ENCODE results near the gene SUPT7L. TPM values are rescaled to one million over a fixed set of nuclear protein-coding genes. Genes with fewer than 3 reads are reported as not detected.

Gene SUPT7L
- total RNA-seq, 1 experiment from 2014 or later: 25.2 TPM

DNA sequence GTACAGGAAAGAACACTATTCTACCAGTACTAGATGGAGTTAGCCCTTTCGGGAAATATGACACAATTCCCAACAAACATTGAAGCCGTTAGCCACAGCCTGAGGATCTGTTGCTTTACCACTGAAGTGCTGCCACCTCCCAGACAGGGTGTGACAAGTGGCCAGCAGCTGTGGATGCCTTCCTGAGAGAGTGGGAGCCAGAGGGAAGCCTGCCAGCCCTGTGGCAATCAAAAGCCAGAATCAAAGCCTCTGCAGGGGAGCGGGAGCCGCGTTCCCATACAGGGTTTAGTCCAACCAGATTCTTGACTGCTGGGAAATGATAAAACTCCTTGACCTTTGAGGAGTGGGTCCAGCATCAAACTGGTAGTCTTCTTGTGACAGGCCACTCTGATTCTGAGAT, 38.3 kb upstream of the SUPT7L start:
- no peak for DNase-seq (ENCODE audit: low read depth, low spot score)
- no peak overlapping the region for H3K9ac ChIP-seq (ENCODE audit: low read length)
- peaks cover 12 to 33% of the 10 kb centered on the region in 2 experiments for H3K4me1 ChIP-seq (ENCODE audit: control insufficient read depth in 1 of 2, insufficient read depth in 2 of 2, low read length in 2 of 2)
- no peaks in the 10 kb centered on the region for H3K9me3 ChIP-seq (ENCODE audit: control insufficient read depth in 1 of 2, insufficient read depth in 1 of 2, low read depth in 1 of 2, low read length in 2 of 2)
- no peak overlapping the region for H3K4me2 ChIP-seq (ENCODE audit: low read length)
- no peaks in the 10 kb centered on the region for H3K36me3 ChIP-seq (ENCODE audit: control insufficient read depth in 1 of 2, insufficient read depth in 2 of 2, low read length in 2 of 2)
- no peaks in the 10 kb centered on the region for H3K9me2 ChIP-seq (ENCODE audit: insufficient read depth)
- BruUV-seq (replicated peaks): no TSS peak
- intact Hi-C loops (cut with micrococcal nuclease): loop anchor here (2.0 to 5.0 kb wide), 3 partner anchors 51 to 695 kb away; partner anchors contain the start of genes BABAM2 and RBKS
- no peak overlapping the region for H3K27ac ChIP-seq (ENCODE audit: low read depth, low read length)
- ChIA-PET RAD21 (ENCODE audit: low non-redundant PET in 1 of 2, low total read pairs in 2 of 2, uncharacterized antibody in 2 of 2, unreplicated experiment in 2 of 2) (no interaction called here), POLR2A (no interaction called here), CTCF (no interaction called here)
- H3K4me3 ChIP-seq (replicated peaks in 1 of 2; ENCODE audit: low read depth in 1 of 2, low read length in 2 of 2): no peak overlapping the region
- H4K20me1 ChIP-seq (ENCODE audit: insufficient read depth): no peaks in the 10 kb centered on the region
- H3K79me2 ChIP-seq (ENCODE audit: insufficient read depth, low read length): no peaks in the 10 kb centered on the region
- H3K27me3 ChIP-seq (ENCODE audit: insufficient read depth, low read length): no peaks in the 10 kb centered on the region
- no peak overlapping the region for H2AFZ ChIP-seq (ENCODE audit: low read depth, low read length, poor library complexity, severe bottlenecking)
- TF ChIP-seq, protein P1, sequence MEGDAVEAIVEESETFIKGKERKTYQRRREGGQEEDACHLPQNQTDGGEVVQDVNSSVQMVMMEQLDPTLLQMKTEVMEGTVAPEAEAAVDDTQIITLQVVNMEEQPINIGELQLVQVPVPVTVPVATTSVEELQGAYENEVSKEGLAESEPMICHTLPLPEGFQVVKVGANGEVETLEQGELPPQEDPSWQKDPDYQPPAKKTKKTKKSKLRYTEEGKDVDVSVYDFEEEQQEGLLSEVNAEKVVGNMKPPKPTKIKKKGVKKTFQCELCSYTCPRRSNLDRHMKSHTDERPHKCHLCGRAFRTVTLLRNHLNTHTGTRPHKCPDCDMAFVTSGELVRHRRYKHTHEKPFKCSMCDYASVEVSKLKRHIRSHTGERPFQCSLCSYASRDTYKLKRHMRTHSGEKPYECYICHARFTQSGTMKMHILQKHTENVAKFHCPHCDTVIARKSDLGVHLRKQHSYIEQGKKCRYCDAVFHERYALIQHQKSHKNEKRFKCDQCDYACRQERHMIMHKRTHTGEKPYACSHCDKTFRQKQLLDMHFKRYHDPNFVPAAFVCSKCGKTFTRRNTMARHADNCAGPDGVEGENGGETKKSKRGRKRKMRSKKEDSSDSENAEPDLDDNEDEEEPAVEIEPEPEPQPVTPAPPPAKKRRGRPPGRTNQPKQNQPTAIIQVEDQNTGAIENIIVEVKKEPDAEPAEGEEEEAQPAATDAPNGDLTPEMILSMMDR (IDR thresholded peaks at IDR 0.05 in 2 of 3, conservative IDR thresholded peaks at IDR 0.05 in 1 of 3; ENCODE audit: borderline replicate concordance in 1 of 3, insufficient read depth in 1 of 3, low read depth in 2 of 3, low read length in 2 of 3): no peak
- no peak for TF ChIP-seq TCF7L2 (IDR thresholded peaks at IDR 0.05; ENCODE audit: borderline replicate concordance, extremely low read depth, insufficient read depth, insufficient read length)
- TF ChIP-seq ZNF274 (IDR thresholded peaks at IDR 0.05; ENCODE audit: low read depth, low read length): no peak
- no peak for TF ChIP-seq EZH2 (IDR thresholded peaks at IDR 0.05)
- no peak for TF ChIP-seq YY1 (IDR thresholded peaks at IDR 0.05; ENCODE audit: extremely low read depth, insufficient replicate concordance, low read depth, low read length)
- no peak for TF ChIP-seq CBX3 (IDR thresholded peaks at IDR 0.05; ENCODE audit: low read depth)
- no peak for ATAC-seq

DNA sequence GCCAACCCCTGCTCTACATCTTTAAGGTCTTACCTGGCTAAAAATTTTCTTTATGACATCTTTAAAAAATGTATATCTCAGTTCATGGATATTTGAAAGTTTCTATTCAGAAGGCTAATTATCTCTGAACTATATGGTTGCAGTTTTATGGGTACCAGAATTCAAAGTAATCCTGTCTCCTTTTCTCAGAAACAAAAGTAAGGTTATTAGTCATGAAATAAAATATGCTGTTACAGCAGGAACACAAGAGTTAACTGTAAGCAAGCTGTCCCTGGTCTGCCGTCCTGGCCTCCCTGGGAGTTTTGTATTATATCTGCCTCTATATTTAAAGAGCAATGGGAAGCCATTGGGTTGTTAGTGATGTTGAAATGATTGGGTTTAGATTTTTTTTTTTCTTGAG, 34.2 kb upstream of the SUPT7L start:
- no peak for TF ChIP-seq ZNF274 (IDR thresholded peaks at IDR 0.05; ENCODE audit: low read depth, low read length)
- TF ChIP-seq SIN3A (IDR thresholded peaks at IDR 0.05; ENCODE audit: low read depth): no peak
- TF ChIP-seq SP1 (IDR thresholded peaks at IDR 0.05; ENCODE audit: low read depth): no peak
- no peak for TF ChIP-seq EZH2 (IDR thresholded peaks at IDR 0.05)
- no peak for TF ChIP-seq POLR2A (IDR thresholded peaks at IDR 0.05; ENCODE audit: borderline replicate concordance, extremely low read depth, insufficient read depth, insufficient read length)
- TF ChIP-seq POLR2AphosphoS5 (IDR thresholded peaks at IDR 0.05; ENCODE audit: low read depth, low read length): no peak
- TF ChIP-seq FOSL1 (IDR thresholded peaks at IDR 0.05; ENCODE audit: low read depth): no peak
- TF ChIP-seq SRF (IDR thresholded peaks at IDR 0.05; ENCODE audit: low read depth): no peak
- TF ChIP-seq, protein P1 (IDR thresholded peaks at IDR 0.05 in 2 of 3, conservative IDR thresholded peaks at IDR 0.05 in 1 of 3; ENCODE audit: borderline replicate concordance in 1 of 3, insufficient read depth in 1 of 3, low read depth in 2 of 3, low read length in 2 of 3): no peak
- TF ChIP-seq CBX3 (IDR thresholded peaks at IDR 0.05; ENCODE audit: low read depth): no peak
- TF ChIP-seq RAD21 (IDR thresholded peaks at IDR 0.05; ENCODE audit: low read depth): no peak
- no peak for TF ChIP-seq JUND (IDR thresholded peaks at IDR 0.05)
- CTCF ChIA-PET: interaction anchor here (2.0 kb wide), 1 partner anchor 14 kb away, joined by 4 read pairs; no protein-coding TSS in a partner anchor

More for the DNA sequence above, 34.2 kb upstream of the SUPT7L start:
- H3K4me3 ChIP-seq (replicated peaks in 1 of 2; ENCODE audit: low read depth in 1 of 2, low read length in 2 of 2): no peak overlapping the region
- H3K4me1 ChIP-seq (ENCODE audit: control insufficient read depth in 1 of 2, insufficient read depth in 2 of 2, low read length in 2 of 2): peaks cover 0 to 5% of the 10 kb centered on the region in 2 experiments; a peak in 1 of 4 replicates
- H3K79me2 ChIP-seq (ENCODE audit: insufficient read depth, low read length): no peaks in the 10 kb centered on the region
- ATAC-seq: no peak
- DNase-seq (ENCODE audit: low read depth, low spot score): no peak
- no TSS peak for BruUV-seq (replicated peaks)
- H3K36me3 ChIP-seq (ENCODE audit: control insufficient read depth in 1 of 2, insufficient read depth in 2 of 2, low read length in 2 of 2): 0 out of 4 replicates have a peak, but pooled peaks cover 0 to 2% of the 10 kb centered on the region in 2 experiments
- H3K4me2 ChIP-seq (ENCODE audit: low read length): no peak overlapping the region
- H3K27me3 ChIP-seq (ENCODE audit: insufficient read depth, low read length): no peaks in the 10 kb centered on the region
- H3K9me2 ChIP-seq (ENCODE audit: insufficient read depth): no peaks in the 10 kb centered on the region
- intact Hi-C loops (cut with micrococcal nuclease): no loop called here
- no peak overlapping the region for H2AFZ ChIP-seq (ENCODE audit: low read depth, low read length, poor library complexity, severe bottlenecking)
- ChIA-PET POLR2A (no interaction called here), RAD21 (ENCODE audit: low non-redundant PET in 1 of 2, low total read pairs in 2 of 2, uncharacterized antibody in 2 of 2, unreplicated experiment in 2 of 2) (no interaction called here)
- H3K9me3 ChIP-seq (ENCODE audit: control insufficient read depth in 1 of 2, insufficient read depth in 1 of 2, low read depth in 1 of 2, low read length in 2 of 2): no peaks in the 10 kb centered on the region
- H3K27ac ChIP-seq (ENCODE audit: low read depth, low read length): no peak overlapping the region
- H4K20me1 ChIP-seq (ENCODE audit: insufficient read depth): no peaks in the 10 kb centered on the region
- no peak overlapping the region for H3K9ac ChIP-seq (ENCODE audit: low read length)

Measured in HCT116 (cell line).